Natural killer cell (primary cell): ENCODE data around the gene WFDC1. TPM values are rescaled to one million over a fixed set of nuclear protein-coding genes. Genes with fewer than 3 reads are reported as not detected.

Experiments used
- ATAC-seq, 3 donors: fragments of 150-1000 bp in 2 of 3; fragments of 200-7000 bp in 1 of 3; cut with Tn5 transposase; 1 replicate in 1 of 3; 2 replicates in 2 of 3; pipeline ENCODE4 v1.10.0; 2021; ENCODE audit warnings: mild to moderate bottlenecking in 2 of 3, moderate library complexity in 2 of 3
- DNase-seq, 2 donors: peaks; one replicate each; pipeline versions ENCODE4 v3.0.0 to v3.0.0-alpha.2; 2013 to 2021; ENCODE audit warnings: mixed read lengths in 1 of 2
- H3K27ac ChIP-seq: one replicate; pipeline ENCODE4 v1.5.1; 2013; ENCODE audit warnings: mild to moderate bottlenecking, low read length
- H3K27me3 ChIP-seq: one replicate; pipeline ENCODE4 v1.6.1; 2013; ENCODE audit warnings: low read length; ENCODE audit not compliant: control insufficient read depth, insufficient read depth
- H3K36me3 ChIP-seq: one replicate; pipeline ENCODE4 v1.6.1; 2013; ENCODE audit warnings: low read length; ENCODE audit not compliant: control insufficient read depth, insufficient read depth
- H3K4me1 ChIP-seq: one replicate; pipeline ENCODE4 v1.6.1; 2013; ENCODE audit warnings: low read length; ENCODE audit not compliant: control insufficient read depth, insufficient read depth
- H3K4me3 ChIP-seq: one replicate; pipeline ENCODE4 v1.5.1; 2013; ENCODE audit warnings: low read length
- H3K9me3 ChIP-seq: one replicate; pipeline ENCODE4 v1.6.1; 2013; ENCODE audit warnings: low read length; ENCODE audit not compliant: control insufficient read depth, insufficient read depth
- H3K27ac Mint-ChIP-seq, 2 donors: one replicate each; pipeline ENCODE4 v1.8.0; 2022; ENCODE audit warnings: mild to moderate bottlenecking in 2 of 2, mixed read lengths in 2 of 2, moderate library complexity in 1 of 2
- H3K27me3 Mint-ChIP-seq, 2 donors: one replicate each; pipeline ENCODE4 v1.8.0; 2022; ENCODE audit warnings: low read depth in 2 of 2, mixed read lengths in 2 of 2
- H3K36me3 Mint-ChIP-seq: one replicate; pipeline ENCODE4 v1.8.0; 2022; ENCODE audit warnings: mixed read lengths
- H3K4me1 Mint-ChIP-seq, 2 donors: one replicate each; pipeline ENCODE4 v1.8.0; 2022; ENCODE audit warnings: mixed read lengths in 2 of 2
- H3K4me3 Mint-ChIP-seq: one replicate; pipeline ENCODE4 v1.8.0; 2022; ENCODE audit warnings: mild to moderate bottlenecking, moderate library complexity, mixed read lengths
- H3K9me3 Mint-ChIP-seq, 2 donors: one replicate each; pipeline ENCODE4 v1.8.0; 2022; ENCODE audit warnings: mixed read lengths in 2 of 2
- WGBS: methylation state at CpG from one replicate; pipeline ENCODE4 v1.1.7; 2013; ENCODE audit warnings: missing lambda C conversion rate; ENCODE audit not compliant: insufficient coverage; 5-methylcytosine and 5-hydroxymethylcytosine counted together
- intact Hi-C: fragments of 100-400 bp; cut with micrococcal nuclease; formaldehyde crosslinking; loops from one replicate; pipeline ENCODE4 v1.14.2; 2022
- total RNA-seq, 4 donors: library from RNA; stranded (reverse); fragments of 120-200 nt in 1 of 4; gene quantifications; one replicate each; pipeline versions ENCODE4 v1.2.3 to v1.2.4, GENCODE V29; 2013 to 2022
- TF ChIP-seq, protein P1 (sequence below): fragments of 200-600 bp; IDR thresholded peaks from one replicate; pipeline ENCODE4 v1.8.0; 2022; ENCODE audit warnings: antibody characterized with exemption

The WFDC1 gene
- total RNA-seq, 3 donors from 2014 or later (not counting 1 experiment from before 2014, with no cell fraction given), result not detected

DNA sequence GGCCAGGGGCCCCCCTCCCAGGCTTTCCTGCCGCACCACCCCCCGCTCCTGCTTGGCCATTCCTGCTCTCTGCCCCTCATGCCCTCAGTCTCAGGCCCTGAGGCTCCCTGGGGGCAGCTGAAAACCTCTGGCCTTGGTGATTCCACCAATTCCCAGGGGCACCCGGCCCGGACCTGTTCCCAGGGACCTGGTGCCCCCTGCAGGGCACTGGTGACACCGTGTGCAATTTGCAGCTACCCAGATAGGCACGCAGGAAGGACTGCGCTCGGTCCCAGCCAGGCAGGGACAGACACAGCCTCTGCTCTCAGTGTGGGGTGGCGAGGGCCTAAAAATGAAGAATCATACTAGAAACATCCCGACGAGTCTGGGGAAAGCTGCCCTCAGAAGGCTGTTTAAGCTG, 13.4 kb downstream of the WFDC1 start:
- Histone ChIP-seq H3K4me3 (no peak overlapping the region), H3K36me3 (no peaks in the 10 kb centered on the region), H3K27ac (no peak overlapping the region), H3K27me3 (no peaks in the 10 kb centered on the region), H3K9me3 (no peaks in the 10 kb centered on the region), H3K4me1 (no peaks in the 10 kb centered on the region)
- peak in 1 of 2 donors; percentile 20 for DNase-seq
- TF ChIP-seq, protein P1, sequence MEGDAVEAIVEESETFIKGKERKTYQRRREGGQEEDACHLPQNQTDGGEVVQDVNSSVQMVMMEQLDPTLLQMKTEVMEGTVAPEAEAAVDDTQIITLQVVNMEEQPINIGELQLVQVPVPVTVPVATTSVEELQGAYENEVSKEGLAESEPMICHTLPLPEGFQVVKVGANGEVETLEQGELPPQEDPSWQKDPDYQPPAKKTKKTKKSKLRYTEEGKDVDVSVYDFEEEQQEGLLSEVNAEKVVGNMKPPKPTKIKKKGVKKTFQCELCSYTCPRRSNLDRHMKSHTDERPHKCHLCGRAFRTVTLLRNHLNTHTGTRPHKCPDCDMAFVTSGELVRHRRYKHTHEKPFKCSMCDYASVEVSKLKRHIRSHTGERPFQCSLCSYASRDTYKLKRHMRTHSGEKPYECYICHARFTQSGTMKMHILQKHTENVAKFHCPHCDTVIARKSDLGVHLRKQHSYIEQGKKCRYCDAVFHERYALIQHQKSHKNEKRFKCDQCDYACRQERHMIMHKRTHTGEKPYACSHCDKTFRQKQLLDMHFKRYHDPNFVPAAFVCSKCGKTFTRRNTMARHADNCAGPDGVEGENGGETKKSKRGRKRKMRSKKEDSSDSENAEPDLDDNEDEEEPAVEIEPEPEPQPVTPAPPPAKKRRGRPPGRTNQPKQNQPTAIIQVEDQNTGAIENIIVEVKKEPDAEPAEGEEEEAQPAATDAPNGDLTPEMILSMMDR, result no peak
- ATAC-seq, result no peak
- Mint-ChIP-seq H3K4me3 (no peak overlapping the region), H3K27ac (no peak overlapping the region), H3K9me3 (no peaks in the 10 kb centered on the region), H3K36me3 (no peaks in the 10 kb centered on the region), H3K4me1 (no peaks in the 10 kb centered on the region), H3K27me3 (peaks cover 13 to 15% of the 10 kb centered on the region in 2 donors)
- WGBS, result 30% methylated on average over 11 of the region's 11 CpGs
- intact Hi-C loops, result no loop called here

- H3K4me3 Mint-ChIP-seq, result no peak overlapping the region
- no peaks in the 10 kb centered on the region for H3K9me3 ChIP-seq
- H3K4me3 ChIP-seq, result no peak overlapping the region
- H3K27ac ChIP-seq, result no peak overlapping the region
- no peak overlapping the region for H3K27ac Mint-ChIP-seq
- H3K36me3 Mint-ChIP-seq, result no peaks in the 10 kb centered on the region
- ATAC-seq (no peak), DNase-seq (no peak)
- no peaks in the 10 kb centered on the region for H3K9me3 Mint-ChIP-seq
- H3K27me3 ChIP-seq, result no peaks in the 10 kb centered on the region
- peaks cover 20 to 24% of the 10 kb centered on the region in 2 donors for H3K27me3 Mint-ChIP-seq
- intact Hi-C loops, result no loop called here
- no peaks in the 10 kb centered on the region for H3K4me1 ChIP-seq
- no peaks in the 10 kb centered on the region for H3K4me1 Mint-ChIP-seq
- 95% methylated on average over 5 of the region's 7 CpGs for WGBS
- no peaks in the 10 kb centered on the region for H3K36me3 ChIP-seq
- TF ChIP-seq, protein P1, result no peak
Observed at GRCh38 chr16:84310642-84311041, 16.0 kb downstream of the WFDC1 start.

DNA sequence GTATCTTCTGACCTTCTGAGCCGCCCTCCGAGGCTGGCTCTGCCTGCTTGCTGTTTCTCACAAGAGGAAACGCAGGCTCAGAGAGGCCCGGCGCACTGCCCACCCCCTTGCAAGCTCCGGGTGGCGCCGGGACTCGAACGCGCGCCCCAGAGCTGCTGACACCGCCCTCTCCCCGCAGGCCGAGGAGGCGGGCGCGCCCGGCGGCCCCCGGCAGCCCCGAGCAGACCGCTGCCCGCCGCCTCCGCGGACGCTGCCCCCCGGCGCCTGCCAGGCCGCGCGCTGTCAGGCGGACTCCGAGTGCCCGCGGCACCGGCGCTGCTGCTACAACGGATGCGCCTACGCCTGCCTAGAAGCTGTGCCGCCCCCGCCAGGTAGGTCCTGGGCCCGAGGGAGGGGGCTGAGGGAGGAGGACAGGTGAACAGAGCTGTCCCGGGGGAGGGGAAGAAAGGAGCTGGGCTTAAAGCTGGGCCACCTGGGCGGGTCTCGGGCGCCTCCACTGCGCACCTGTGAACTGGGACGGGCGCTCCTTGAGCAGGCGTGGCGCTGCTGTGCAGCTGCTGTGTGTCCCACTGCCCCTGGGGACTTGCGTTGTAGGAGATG, 18.2 kb downstream of the WFDC1 start:
- Histone ChIP-seq H3K36me3 (no peaks in the 10 kb centered on the region), H3K4me1 (no peaks in the 10 kb centered on the region), H3K27me3 (no peaks in the 10 kb centered on the region), H3K27ac (no peak overlapping the region), H3K4me3 (no peak overlapping the region), H3K9me3 (peaks cover 3% of the 10 kb centered on the region)
- H3K27me3 Mint-ChIP-seq, result peaks cover 21 to 28% of the 10 kb centered on the region in 2 donors
- DNase-seq, result no peak
- no peak overlapping the region for H3K4me3 Mint-ChIP-seq
- no peaks in the 10 kb centered on the region for H3K4me1 Mint-ChIP-seq
- 19% methylated on average over 55 of the region's 55 CpGs for WGBS
- H3K36me3 Mint-ChIP-seq, result no peaks in the 10 kb centered on the region
- no peaks in the 10 kb centered on the region for H3K9me3 Mint-ChIP-seq
- no peak overlapping the region for H3K27ac Mint-ChIP-seq
- TF ChIP-seq, protein P1, result no peak
- ATAC-seq, result no peak
- intact Hi-C loops, result no loop called here

- H3K27me3 ChIP-seq, result no peaks in the 10 kb centered on the region
- no peak overlapping the region for H3K27ac Mint-ChIP-seq
- intact Hi-C loops, result no loop called here
- no peaks in the 10 kb centered on the region for H3K36me3 Mint-ChIP-seq
- H3K36me3 ChIP-seq, result no peaks in the 10 kb centered on the region
- H3K27me3 Mint-ChIP-seq, result peaks cover 18 to 28% of the 10 kb centered on the region in 2 donors
- TF ChIP-seq, protein P1, result no peak
- no peak overlapping the region for H3K4me3 Mint-ChIP-seq
- no peak overlapping the region for H3K4me3 ChIP-seq
- H3K9me3 ChIP-seq, result peaks cover 12% of the 10 kb centered on the region
- 87% methylated on average over 10 of the region's 10 CpGs for WGBS
- no peak overlapping the region for H3K27ac ChIP-seq
- DNase-seq (no peak), ATAC-seq (no peak)
- H3K4me1 Mint-ChIP-seq, result no peaks in the 10 kb centered on the region
- no peaks in the 10 kb centered on the region for H3K4me1 ChIP-seq
- H3K9me3 Mint-ChIP-seq, result peaks cover 0 to 3% of the 10 kb centered on the region in 2 donors
Observed at GRCh38 chr16:84313921-84314320, 19.2 kb downstream of the WFDC1 start.
